Gastrocnemius medialis (tissue), 4 donors: Measurements from ENCODE around the gene RAD51C.

ENCODE experiments used
- POLR2A ChIP-seq, 2 donors: fragments of 450-650 bp; IDR thresholded peaks; one replicate each; pipeline ENCODE4 v1.6.1; 2017; ENCODE audit warnings: antibody characterized with exemption in 2 of 2, mild to moderate bottlenecking in 2 of 2, moderate library complexity in 2 of 2
- TF ChIP-seq, protein P1 (sequence below), 5 experiments: fragments of 450-650 bp in 3 of 5; fragments of 200-600 bp in 2 of 5; sonication (generic) in 2 of 5; IDR thresholded peaks in 4 of 5; conservative IDR thresholded peaks in 1 of 5; 1 replicate in 4 of 5; 2 replicates in 1 of 5; pipeline ENCODE4 v1.5.1; 2016 to 2019; ENCODE audit warnings: antibody characterized with exemption in 5 of 5, mild to moderate bottlenecking in 3 of 5, moderate library complexity in 3 of 5

DNA sequence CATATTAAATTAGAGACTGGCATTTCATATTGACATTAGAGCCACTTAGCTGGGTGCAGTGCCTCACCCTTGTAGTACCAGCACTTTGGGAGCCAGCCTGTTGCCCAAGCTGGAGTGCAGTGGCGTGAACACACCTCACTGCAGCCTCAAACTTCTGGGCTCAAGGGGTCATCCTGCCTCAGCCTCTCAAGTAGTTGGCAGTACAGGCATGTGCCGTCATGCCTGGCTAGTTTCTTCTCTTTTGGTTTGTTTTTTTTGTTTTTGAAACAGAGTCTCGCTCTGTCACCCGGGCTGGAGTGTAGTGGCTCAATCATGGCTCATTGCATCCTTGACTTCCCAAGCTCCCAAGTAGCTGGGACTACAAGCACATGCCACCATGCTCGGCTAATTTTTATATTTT lies 72.0 kb downstream of the RAD51C start:
- no peak for TF ChIP-seq POLR2A (IDR thresholded peaks at IDR 0.05)
- TF ChIP-seq, protein P1, sequence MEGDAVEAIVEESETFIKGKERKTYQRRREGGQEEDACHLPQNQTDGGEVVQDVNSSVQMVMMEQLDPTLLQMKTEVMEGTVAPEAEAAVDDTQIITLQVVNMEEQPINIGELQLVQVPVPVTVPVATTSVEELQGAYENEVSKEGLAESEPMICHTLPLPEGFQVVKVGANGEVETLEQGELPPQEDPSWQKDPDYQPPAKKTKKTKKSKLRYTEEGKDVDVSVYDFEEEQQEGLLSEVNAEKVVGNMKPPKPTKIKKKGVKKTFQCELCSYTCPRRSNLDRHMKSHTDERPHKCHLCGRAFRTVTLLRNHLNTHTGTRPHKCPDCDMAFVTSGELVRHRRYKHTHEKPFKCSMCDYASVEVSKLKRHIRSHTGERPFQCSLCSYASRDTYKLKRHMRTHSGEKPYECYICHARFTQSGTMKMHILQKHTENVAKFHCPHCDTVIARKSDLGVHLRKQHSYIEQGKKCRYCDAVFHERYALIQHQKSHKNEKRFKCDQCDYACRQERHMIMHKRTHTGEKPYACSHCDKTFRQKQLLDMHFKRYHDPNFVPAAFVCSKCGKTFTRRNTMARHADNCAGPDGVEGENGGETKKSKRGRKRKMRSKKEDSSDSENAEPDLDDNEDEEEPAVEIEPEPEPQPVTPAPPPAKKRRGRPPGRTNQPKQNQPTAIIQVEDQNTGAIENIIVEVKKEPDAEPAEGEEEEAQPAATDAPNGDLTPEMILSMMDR (IDR thresholded peaks at IDR 0.05 in 4 of 5, conservative IDR thresholded peaks at IDR 0.05 in 1 of 5), result no peak
